ENCODE data around the gene KCNMA1.

GRCh38 chr10:77493851-77494261 is 143.8 kb downstream of the KCNMA1 start:
- no peak for TF ChIP-seq CTCF (conservative IDR thresholded peaks at IDR 0.05)
- no peak for TF ChIP-seq EZH2 (IDR thresholded peaks at IDR 0.05; ENCODE audit: low read depth)

All from PC-9 (cell line).